Neural cell (in vitro differentiated cells): ENCODE measurements around the gene AP3S1. TPM values are rescaled to one million over a fixed set of nuclear protein-coding genes. Genes with fewer than 3 reads are reported as not detected.

ENCODE experiments used
- H2AFZ ChIP-seq: fragments of 200-600, 300-800 bp; sonication (generic), shearing (Covaris generic); 2 replicates; pipeline ENCODE4 v1.6.0; 2014; ENCODE audit warnings: low read depth, mild to moderate bottlenecking, antibody characterized with exemption, low read length, moderate library complexity
- H3F3A ChIP-seq: fragments of 200-600 bp; shearing (Covaris generic); 2 replicates; pipeline ENCODE4 v1.6.1; 2016; ENCODE audit warnings: mild to moderate bottlenecking, moderate library complexity, mixed read lengths, antibody characterized with exemption, low read length; ENCODE audit not compliant: insufficient read depth, poor library complexity, severe bottlenecking
- H3K27ac ChIP-seq: fragments of 200-600, 300-800 bp; sonication (generic), shearing (Covaris generic); 2 replicates; pipeline ENCODE4 v1.5.1; 2014; ENCODE audit warnings: mild to moderate bottlenecking, low read length, moderate library complexity
- H3K27me3 ChIP-seq: fragments of 300-800, 200-600 bp; sonication (generic), shearing (Covaris generic); 2 replicates; pipeline ENCODE4 v1.6.0; 2014; ENCODE audit warnings: mild to moderate bottlenecking, low read depth, low read length, moderate library complexity; ENCODE audit not compliant: insufficient read depth
- H3K36me3 ChIP-seq: fragments of 300-800, 200-600 bp; sonication (generic), shearing (Covaris generic); 2 replicates; pipeline ENCODE4 v1.5.1; 2014; ENCODE audit warnings: mild to moderate bottlenecking, antibody characterized with exemption, low read length, moderate library complexity; ENCODE audit not compliant: insufficient read depth
- H3K4me2 ChIP-seq: fragments of 300-800, 200-600 bp; sonication (generic), shearing (Covaris generic); 2 replicates; pipeline ENCODE4 v1.6.0; 2014; ENCODE audit warnings: mild to moderate bottlenecking, low read length
- H3K4me3 ChIP-seq: fragments of 300-800, 200-600 bp; sonication (generic), shearing (Covaris generic); 2 replicates; pipeline ENCODE4 v1.5.1; 2014; ENCODE audit warnings: mild to moderate bottlenecking, low read length, moderate library complexity
- H3K79me2 ChIP-seq: fragments of 200-600 bp; shearing (Covaris generic); replicated peaks from 2 replicates; pipeline ENCODE4 v1.6.0; 2014; ENCODE audit warnings: mild to moderate bottlenecking, low read length, moderate library complexity; ENCODE audit not compliant: insufficient read depth
- H3K9ac ChIP-seq: fragments of 300-800, 200-600 bp; sonication (generic), shearing (Covaris generic); 2 replicates; pipeline ENCODE4 v1.6.1; 2016; ENCODE audit warnings: mild to moderate bottlenecking, low read length, mixed read lengths
- H3K9me2 ChIP-seq: fragments of 200-600 bp; shearing (Covaris generic); 2 replicates; pipeline ENCODE4 v1.6.1; 2016; ENCODE audit warnings: mild to moderate bottlenecking, low read length, mixed read lengths; ENCODE audit not compliant: insufficient read depth
- H3K9me3 ChIP-seq: fragments of 200-600, 300-800 bp; sonication (generic), shearing (Covaris generic); 2 replicates; pipeline ENCODE4 v1.6.1; 2016; ENCODE audit warnings: mild to moderate bottlenecking, mixed run types, low read length, moderate library complexity, mixed read lengths
- H4K20me1 ChIP-seq: fragments of 200-600 bp; shearing (Covaris generic); 2 replicates; pipeline ENCODE4 v1.6.1; 2016; ENCODE audit warnings: mild to moderate bottlenecking, mixed run types; ENCODE audit not compliant: insufficient read depth
- EP300 ChIP-seq: fragments of 450-650 bp; conservative IDR thresholded peaks from 2 replicates; pipeline ENCODE4 v1.6.1; 2014; ENCODE audit warnings: antibody characterized with exemption, mild to moderate bottlenecking, moderate library complexity; ENCODE audit not compliant: poor library complexity, severe bottlenecking
- EZH2 ChIP-seq: fragments of 200-600, 300-800 bp; shearing (Covaris generic), sonication (generic); IDR thresholded peaks from 2 replicates; pipeline ENCODE4 v1.6.1; 2014; ENCODE audit warnings: antibody characterized with exemption, low read length, borderline replicate concordance, mild to moderate bottlenecking; ENCODE audit not compliant: insufficient read depth, poor library complexity, severe bottlenecking
- MXI1 ChIP-seq: fragments of 450-650 bp; conservative IDR thresholded peaks from 2 replicates; pipeline ENCODE4 v1.6.1; 2014; ENCODE audit warnings: antibody characterized with exemption, mild to moderate bottlenecking; ENCODE audit not compliant: poor library complexity, severe bottlenecking
- POLR2AphosphoS5 ChIP-seq: IDR thresholded peaks from 2 replicates; pipeline ENCODE4 v1.6.1; 2012
- RAD21 ChIP-seq: fragments of 450-650 bp; conservative IDR thresholded peaks from 2 replicates; pipeline ENCODE4 v1.6.1; 2014; ENCODE audit warnings: antibody characterized with exemption, mild to moderate bottlenecking, moderate library complexity
- SMC3 ChIP-seq: fragments of 450-650 bp; conservative IDR thresholded peaks from 2 replicates; pipeline ENCODE4 v1.6.1; 2014; ENCODE audit warnings: antibody characterized with exemption, mild to moderate bottlenecking, moderate library complexity; ENCODE audit not compliant: poor library complexity
- polyA plus RNA-seq: library from polyadenylated mRNA; depleted of rRNA; stranded (reverse); fragments of >200 nt; gene quantifications from 2 replicates; pipeline ENCODE4 v1.2.3, GENCODE V29; 2014
- TF ChIP-seq, protein P1 (sequence below): IDR thresholded peaks from 2 replicates; pipeline ENCODE4 v1.6.1; 2012; ENCODE audit warnings: borderline replicate concordance
- TF ChIP-seq, protein P2 (sequence below): fragments of 450-650 bp; IDR thresholded peaks from 2 replicates; pipeline ENCODE4 v1.5.1; 2014; ENCODE audit warnings: antibody characterized with exemption, mild to moderate bottlenecking, moderate library complexity; ENCODE audit not compliant: poor library complexity, severe bottlenecking

The AP3S1 gene
- polyA plus RNA-seq, 1 donor from 2014 or later, result 207 TPM

DNA sequence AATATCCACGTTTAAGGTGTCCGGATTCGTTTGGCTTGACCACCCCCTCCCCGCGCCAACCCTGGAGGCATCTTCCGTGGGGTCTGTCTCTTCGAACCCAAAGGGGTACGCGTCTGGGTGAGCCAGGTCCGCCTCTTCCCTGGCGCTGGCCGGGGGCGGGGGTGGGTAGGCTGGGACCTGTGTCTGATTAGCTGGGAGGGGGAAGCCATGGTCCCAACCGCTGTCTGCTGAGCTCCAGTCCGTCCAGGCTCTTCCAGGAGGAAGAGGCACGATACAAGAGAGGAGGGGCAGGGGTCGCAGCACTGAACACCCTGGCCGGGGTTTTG, 120.5 kb downstream of the AP3S1 start, which contains the start of gene LVRN (continued):
- TF ChIP-seq, protein P1, sequence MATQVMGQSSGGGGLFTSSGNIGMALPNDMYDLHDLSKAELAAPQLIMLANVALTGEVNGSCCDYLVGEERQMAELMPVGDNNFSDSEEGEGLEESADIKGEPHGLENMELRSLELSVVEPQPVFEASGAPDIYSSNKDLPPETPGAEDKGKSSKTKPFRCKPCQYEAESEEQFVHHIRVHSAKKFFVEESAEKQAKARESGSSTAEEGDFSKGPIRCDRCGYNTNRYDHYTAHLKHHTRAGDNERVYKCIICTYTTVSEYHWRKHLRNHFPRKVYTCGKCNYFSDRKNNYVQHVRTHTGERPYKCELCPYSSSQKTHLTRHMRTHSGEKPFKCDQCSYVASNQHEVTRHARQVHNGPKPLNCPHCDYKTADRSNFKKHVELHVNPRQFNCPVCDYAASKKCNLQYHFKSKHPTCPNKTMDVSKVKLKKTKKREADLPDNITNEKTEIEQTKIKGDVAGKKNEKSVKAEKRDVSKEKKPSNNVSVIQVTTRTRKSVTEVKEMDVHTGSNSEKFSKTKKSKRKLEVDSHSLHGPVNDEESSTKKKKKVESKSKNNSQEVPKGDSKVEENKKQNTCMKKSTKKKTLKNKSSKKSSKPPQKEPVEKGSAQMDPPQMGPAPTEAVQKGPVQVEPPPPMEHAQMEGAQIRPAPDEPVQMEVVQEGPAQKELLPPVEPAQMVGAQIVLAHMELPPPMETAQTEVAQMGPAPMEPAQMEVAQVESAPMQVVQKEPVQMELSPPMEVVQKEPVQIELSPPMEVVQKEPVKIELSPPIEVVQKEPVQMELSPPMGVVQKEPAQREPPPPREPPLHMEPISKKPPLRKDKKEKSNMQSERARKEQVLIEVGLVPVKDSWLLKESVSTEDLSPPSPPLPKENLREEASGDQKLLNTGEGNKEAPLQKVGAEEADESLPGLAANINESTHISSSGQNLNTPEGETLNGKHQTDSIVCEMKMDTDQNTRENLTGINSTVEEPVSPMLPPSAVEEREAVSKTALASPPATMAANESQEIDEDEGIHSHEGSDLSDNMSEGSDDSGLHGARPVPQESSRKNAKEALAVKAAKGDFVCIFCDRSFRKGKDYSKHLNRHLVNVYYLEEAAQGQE, result no peak
- no peak for TF ChIP-seq MXI1

DNA sequence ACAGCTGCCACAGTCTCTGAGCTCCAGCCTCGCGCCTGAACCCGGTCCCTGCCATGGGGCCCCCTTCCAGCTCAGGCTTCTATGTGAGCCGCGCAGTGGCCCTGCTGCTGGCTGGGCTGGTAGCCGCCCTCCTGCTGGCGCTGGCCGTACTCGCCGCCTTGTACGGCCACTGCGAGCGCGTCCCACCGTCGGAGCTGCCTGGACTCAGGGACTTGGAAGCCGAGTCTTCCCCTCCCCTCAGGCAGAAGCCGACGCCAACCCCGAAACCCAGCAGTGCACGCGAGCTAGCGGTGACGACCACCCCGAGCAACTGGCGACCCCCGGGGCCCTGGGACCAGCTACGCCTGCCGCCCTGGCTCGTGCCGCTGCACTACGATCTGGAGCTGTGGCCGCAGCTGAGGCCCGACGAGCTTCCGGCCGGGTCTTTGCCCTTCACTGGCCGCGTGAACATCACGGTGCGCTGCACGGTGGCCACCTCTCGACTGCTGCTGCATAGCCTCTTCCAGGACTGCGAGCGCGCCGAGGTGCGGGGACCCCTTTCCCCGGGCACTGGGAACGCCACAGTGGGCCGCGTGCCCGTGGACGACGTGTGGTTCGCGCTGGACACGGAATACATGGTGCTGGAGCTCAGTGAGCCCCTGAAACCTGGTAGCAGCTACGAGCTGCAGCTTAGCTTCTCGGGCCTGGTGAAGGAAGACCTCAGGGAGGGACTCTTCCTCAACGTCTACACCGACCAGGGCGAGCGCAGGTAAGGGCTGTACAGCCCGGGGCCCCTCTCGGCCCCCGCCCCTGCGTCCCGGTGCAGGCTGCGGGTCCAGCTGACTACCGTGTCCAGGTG, 121.0 kb downstream of the AP3S1 start:
- H3K9ac ChIP-seq, result no peak overlapping the region
- no peaks in the 10 kb centered on the region for H3K79me2 ChIP-seq
- peaks cover 3% of the 10 kb centered on the region for H3K9me3 ChIP-seq
- H3F3A ChIP-seq, result no peaks in the 10 kb centered on the region
- TF ChIP-seq EP300 (no peak), EZH2 (no peak), SMC3 (no peak), RAD21 (no peak), POLR2AphosphoS5 (no peak), MXI1 (no peak)
- TF ChIP-seq, protein P1, result no peak
- TF ChIP-seq, protein P2, sequence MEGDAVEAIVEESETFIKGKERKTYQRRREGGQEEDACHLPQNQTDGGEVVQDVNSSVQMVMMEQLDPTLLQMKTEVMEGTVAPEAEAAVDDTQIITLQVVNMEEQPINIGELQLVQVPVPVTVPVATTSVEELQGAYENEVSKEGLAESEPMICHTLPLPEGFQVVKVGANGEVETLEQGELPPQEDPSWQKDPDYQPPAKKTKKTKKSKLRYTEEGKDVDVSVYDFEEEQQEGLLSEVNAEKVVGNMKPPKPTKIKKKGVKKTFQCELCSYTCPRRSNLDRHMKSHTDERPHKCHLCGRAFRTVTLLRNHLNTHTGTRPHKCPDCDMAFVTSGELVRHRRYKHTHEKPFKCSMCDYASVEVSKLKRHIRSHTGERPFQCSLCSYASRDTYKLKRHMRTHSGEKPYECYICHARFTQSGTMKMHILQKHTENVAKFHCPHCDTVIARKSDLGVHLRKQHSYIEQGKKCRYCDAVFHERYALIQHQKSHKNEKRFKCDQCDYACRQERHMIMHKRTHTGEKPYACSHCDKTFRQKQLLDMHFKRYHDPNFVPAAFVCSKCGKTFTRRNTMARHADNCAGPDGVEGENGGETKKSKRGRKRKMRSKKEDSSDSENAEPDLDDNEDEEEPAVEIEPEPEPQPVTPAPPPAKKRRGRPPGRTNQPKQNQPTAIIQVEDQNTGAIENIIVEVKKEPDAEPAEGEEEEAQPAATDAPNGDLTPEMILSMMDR, result no peak
- H3K27ac ChIP-seq, result no peak overlapping the region
- H3K4me2 ChIP-seq, result no peak overlapping the region
- H3K9me2 ChIP-seq, result no peaks in the 10 kb centered on the region
- no peaks in the 10 kb centered on the region for H3K36me3 ChIP-seq
- peaks cover 39% of the 10 kb centered on the region for H3K27me3 ChIP-seq
- no peak overlapping the region for H2AFZ ChIP-seq
- peak overlapping the region; percentile 57 for H3K4me3 ChIP-seq
- H4K20me1 ChIP-seq, result no peaks in the 10 kb centered on the region
